Stimulated activated CD4-positive, alpha-beta T cell treated with anti-CD3 and anti-CD28 coated beads, TNF-alpha, amount 100 ng/mL, for 24 hours (primary cell): ENCODE results near the gene GTF3C5.

Experiments used
- DNase-seq, 3 experiments: peaks; one replicate each; pipeline ENCODE4 v3.0.0-alpha.2; 2020; ENCODE audit warnings: low read depth in 3 of 3

Gene GTF3C5

GRCh38 chr9:133028221-133028620, 2.6 kb upstream of the GTF3C5 start:
- DNase-seq, result no peak

GRCh38 chr9:133029994-133030316, 842 bp upstream of the GTF3C5 start:
- peak in 1 of 3 experiments; percentile 4 for DNase-seq

GRCh38 chr9:133031130-133031422, 279 bp downstream of the GTF3C5 start:
- DNase-seq, result no peak

GRCh38 chr9:133031496-133031911, 707 bp downstream of the GTF3C5 start:
- DNase-seq, result no peak

GRCh38 chr9:133032171-133032570, 1.4 kb downstream of the GTF3C5 start:
- no peak for DNase-seq

- no peak for DNase-seq
These were observed 4.9 kb downstream of the GTF3C5 start for GRCh38 chr9:133035669-133036068.

DNA sequence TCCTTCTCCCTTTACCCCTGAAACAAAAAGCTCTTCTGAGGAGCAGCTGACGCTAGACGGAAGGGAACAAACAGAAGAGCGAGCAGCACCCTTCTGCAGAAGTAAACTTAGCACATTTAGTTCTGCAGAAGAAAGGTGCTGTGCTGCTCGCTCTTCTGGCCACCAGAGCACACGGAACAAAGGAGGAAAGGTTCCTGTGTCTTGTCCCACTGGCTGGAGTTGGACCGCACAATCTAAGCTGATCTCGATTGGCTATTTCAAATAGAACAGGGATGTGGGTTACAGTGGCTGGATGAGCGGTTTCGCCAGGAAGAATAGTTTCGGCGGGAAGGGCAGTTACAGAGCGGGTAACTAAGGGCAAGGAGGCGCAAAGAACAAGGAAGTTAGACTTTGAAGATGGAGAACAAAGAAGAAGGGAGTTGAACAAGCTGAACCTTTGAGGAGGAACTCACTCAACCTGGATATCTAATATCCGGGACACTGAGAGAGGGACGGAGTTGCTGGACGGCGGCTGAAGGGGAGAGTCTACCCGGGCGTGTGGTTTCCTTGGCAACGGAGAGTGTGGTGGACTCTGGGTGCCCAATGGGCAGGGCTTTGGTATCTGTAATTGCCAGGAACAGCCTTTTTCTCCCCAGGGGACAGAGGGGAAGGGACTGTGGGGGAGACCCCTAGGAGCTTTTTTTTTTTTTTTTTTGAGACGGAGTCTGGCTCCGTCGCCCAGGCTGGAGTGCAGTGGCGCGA, 7.1 kb downstream of the GTF3C5 start:
- DNase-seq, result no peak

DNA sequence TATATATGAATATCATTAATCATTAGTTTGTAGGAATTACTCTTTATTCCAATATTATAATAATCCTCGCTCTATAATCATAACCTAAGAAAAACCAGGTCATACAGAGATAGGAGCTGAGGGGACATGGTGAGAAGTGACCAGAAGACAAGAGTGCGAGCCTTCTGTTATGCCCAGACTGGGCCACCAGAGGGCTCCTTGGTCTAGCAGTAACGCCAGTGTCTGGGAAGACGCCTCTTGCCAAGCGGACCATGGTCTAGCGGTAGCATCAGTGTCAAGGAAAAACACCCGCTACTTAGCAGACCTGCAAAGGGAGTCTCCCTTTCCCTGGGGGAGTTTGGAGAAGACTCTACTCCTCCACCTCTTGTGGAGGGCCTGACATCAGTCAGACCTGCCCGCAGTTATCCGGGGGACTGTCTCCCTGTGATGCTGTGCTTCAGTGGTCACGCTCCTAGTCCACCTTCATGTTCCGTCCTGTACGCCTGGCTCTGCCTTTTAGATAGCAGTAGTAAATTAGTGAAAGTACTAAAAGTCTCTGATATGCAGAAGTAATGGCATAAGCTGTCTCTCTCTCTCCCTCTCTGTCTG, 10.2 kb downstream of the GTF3C5 start:
- DNase-seq, result peak in 1 of 3 experiments; percentile 51

- DNase-seq, result no peak
These were observed 11.2 kb downstream of the GTF3C5 start for GRCh38 chr9:133041958-133042357.

GRCh38 chr9:133042676-133043075, 11.9 kb downstream of the GTF3C5 start:
- no peak for DNase-seq

GRCh38 chr9:133043449-133044035, 12.7 kb downstream of the GTF3C5 start:
- DNase-seq, result no peak

DNA sequence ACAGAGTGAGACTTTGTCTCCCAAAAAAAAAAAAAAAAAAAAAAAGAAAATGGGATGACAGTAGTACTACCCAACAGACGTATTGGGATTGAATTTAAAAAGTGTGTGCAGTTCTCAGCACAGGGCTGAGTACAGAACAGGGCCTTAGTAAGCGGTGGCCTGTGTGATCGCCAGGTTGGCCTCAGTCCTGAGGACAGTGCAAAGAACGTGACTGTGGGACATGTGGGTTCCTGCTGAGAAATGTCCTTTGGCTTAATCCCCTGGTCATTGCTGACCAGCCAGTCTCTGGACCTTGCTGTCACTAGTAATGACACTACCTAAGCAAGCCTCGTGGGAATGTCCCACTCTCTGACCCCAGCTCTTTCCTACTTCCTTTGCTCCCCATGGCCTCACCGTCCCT, 13.3 kb downstream of the GTF3C5 start:
- no peak for DNase-seq

DNA sequence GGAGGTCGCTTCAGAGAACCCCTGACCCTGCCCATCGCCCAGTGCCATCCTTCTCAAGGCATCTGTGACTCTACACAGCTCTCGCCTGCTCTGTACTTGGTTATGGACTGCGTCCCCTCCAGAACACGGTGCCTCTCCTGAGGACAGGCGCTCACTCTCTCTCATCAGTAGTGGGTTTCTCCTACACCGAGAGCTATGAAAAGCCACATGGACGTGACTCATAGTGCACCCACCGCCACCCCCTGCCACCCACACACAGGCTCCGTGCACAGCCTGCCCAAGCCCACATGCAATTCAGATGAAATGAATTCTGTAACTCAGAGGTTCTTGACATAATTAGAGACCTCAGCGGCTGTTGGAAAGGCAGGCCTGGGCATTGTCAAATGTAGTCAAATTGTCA, 13.9 kb downstream of the GTF3C5 start:
- DNase-seq, result no peak

GRCh38 chr9:133045132-133045531, 14.3 kb downstream of the GTF3C5 start:
- no peak for DNase-seq

DNA sequence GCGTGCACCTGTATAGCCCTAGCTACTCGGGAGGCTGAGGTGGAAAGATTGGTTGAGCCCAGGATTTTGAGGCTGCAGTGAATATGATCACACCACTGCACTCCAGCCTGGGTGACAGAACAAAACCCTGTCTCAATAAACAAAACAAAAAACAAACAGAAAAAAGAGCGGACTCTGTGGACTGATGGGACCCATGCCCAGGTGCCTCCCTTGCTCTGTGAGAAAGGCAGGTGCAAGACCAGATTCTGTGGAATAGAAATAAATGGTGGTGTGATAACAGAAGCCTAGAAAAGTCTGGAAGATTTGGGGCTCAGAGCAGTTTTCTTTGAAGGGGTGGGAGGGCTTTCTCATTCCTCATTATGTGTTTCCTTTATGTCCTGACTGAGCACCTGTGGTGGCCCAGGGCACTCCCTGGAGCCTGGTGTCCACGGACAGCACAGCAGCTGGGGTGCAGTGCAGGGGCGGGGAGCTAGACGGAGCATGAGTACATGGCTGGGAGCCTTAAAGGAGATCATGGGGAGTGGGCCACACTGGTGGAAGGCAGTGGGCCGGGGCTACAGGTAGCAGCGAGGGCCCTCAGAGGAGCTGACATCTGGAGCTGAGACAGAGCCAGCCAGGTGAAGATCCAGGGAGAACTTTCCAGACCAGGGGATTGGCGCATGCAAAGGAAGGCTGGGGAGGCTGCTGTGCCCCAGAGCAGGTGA, 15.6 kb downstream of the GTF3C5 start:
- DNase-seq, result no peak

- no peak for DNase-seq
These were observed 16.1 kb downstream of the GTF3C5 start for GRCh38 chr9:133046900-133047295.

- DNase-seq, result no peak
These were observed 17.8 kb downstream of the GTF3C5 start for GRCh38 chr9:133048595-133048994.

DNA sequence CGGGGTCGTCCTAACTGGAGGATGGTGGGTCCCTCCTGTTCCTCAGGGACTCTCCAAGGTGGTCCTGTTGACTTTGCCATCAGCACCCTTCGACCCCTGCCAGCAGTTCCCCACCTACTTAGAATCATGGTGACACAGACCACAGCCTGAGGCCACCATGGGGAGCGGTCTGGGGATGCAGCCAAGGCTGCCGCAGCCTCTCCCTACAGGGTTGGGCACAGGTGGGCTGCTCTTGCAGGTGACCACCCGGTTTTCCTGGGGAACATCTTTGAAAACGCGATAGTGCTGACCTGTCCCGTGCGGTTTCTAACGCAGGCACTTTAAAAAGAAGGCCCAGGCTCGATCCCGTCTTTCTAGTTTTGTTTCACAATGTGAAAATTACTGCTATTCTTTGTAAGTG, 18.2 kb downstream of the GTF3C5 start:
- no peak for DNase-seq

DNA sequence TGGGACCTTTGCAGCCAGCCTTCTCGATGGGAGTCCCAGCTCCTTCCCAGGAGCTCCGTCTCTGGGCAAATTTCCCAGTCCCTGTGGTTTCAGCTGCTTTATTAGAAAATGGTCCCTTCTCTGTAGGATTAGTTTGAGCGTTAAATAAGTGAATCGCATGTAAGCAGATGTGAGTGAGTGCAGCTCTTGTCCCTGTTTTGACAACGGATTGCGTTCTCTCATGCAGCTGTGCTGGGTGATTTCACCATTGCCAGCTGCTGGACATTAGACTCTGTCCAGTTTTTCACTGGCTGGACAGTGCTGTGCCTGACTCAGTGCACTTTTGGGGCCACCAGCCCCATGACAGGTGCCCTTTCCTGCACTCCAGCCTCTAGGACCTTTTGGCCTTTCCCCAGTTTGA, 19.3 kb downstream of the GTF3C5 start:
- DNase-seq, result no peak

DNA sequence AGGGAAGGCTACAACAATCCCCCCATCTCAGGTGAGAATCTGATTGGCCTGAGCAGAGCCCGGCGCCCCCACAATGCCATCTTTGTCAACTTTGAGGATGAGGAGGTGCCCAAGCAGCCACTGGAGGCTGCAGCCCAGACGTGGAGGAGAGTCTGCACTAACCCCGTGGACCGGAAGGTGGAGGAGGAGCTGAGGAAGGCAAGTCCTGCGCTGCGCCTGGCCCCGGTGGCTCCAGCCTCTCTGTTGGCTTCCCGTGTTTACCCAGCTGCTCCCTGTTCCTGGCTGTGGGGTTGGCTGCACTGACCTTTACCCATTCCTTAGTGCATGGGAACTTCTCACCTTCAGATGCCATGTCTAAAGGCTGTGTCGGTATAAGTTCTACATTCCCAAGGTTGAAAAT, 20.0 kb downstream of the GTF3C5 start:
- no peak for DNase-seq

- no peak for DNase-seq
These were observed 20.6 kb downstream of the GTF3C5 start for GRCh38 chr9:133051281-133051900.

DNA sequence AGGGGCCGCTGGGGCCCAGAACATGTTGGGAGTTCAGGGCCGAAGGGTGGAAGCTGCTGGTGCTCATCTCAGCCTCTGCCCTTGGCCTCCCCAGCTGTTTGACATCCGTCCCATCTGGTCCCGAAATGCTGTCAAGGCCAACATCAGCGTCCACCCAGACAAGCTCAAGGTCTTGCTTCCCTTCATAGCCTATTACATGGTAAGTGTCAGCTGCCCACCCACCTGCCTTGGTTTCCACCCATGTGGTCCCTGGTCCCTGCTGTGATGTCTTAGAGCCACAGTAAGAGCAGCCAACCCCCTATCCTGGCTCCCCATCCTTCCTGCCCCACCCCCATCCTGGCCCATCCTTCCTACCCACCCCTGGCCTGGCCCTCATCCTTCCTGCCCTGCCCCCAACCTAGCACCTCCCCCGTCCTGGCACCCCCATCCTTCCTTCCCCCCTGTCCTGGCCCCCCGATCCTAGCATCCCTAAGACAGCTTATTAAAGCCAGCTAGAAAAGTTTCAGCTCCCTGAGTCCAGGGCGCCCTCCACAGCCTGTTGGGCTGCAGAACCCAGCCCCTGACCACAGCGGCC, 21.3 kb downstream of the GTF3C5 start:
- no peak for DNase-seq
